Endodermal cell (in vitro differentiated cells): ENCODE measurements around the gene EML1. TPM values are rescaled to one million over a fixed set of nuclear protein-coding genes. Genes with fewer than 3 reads are reported as not detected.
A peak's percentile ranks its signal among the peaks of the same experiment; 100 is the strongest.

Source experiments
- DNase-seq: peaks from one replicate; pipeline ENCODE4 v3.0.0-alpha.2; 2017
- H3K27ac ChIP-seq: 2 replicates; pipeline ENCODE4 v1.5.1; 2013; ENCODE audit warnings: mild to moderate bottlenecking, low read depth, low read length, moderate library complexity
- H3K27me3 ChIP-seq: 2 replicates; pipeline ENCODE4 v1.6.1; 2013; ENCODE audit warnings: mild to moderate bottlenecking, low read length, moderate library complexity; ENCODE audit not compliant: insufficient read depth, control insufficient read depth, poor library complexity, severe bottlenecking
- H3K36me3 ChIP-seq: 2 replicates; pipeline ENCODE4 v1.7.0; 2013; ENCODE audit warnings: mild to moderate bottlenecking, low read length, moderate library complexity; ENCODE audit not compliant: control insufficient read depth, insufficient read depth
- H3K4me1 ChIP-seq: one replicate; pipeline ENCODE4 v1.7.0; 2013; ENCODE audit warnings: low read length; ENCODE audit not compliant: control insufficient read depth, insufficient read depth
- H3K4me3 ChIP-seq: 2 replicates; pipeline ENCODE4 v1.5.1; 2013; ENCODE audit warnings: mild to moderate bottlenecking, low read length, moderate library complexity
- H3K9ac ChIP-seq: 2 replicates; pipeline ENCODE4 v1.6.1; 2013; ENCODE audit warnings: mild to moderate bottlenecking, low read length, moderate library complexity; ENCODE audit not compliant: poor library complexity, severe bottlenecking; ENCODE audit errors: extremely low read depth
- H3K9me3 ChIP-seq: 2 replicates; pipeline ENCODE4 v1.6.1; 2013; ENCODE audit warnings: mild to moderate bottlenecking, low read length, moderate library complexity; ENCODE audit not compliant: control insufficient read depth
- H3K27ac Mint-ChIP-seq: 2 replicates; pipeline ENCODE4 v1.8.0; 2020; ENCODE audit warnings: mixed read lengths
- H3K27me3 Mint-ChIP-seq: 2 replicates; pipeline ENCODE4 v1.8.0; 2021; ENCODE audit warnings: mild to moderate bottlenecking, mixed read lengths; ENCODE audit not compliant: insufficient read depth
- H3K36me3 Mint-ChIP-seq: 2 replicates; pipeline ENCODE4 v1.8.0; 2020; ENCODE audit warnings: low read depth, mixed read lengths
- H3K4me1 Mint-ChIP-seq: 2 replicates; pipeline ENCODE4 v1.8.0; 2020; ENCODE audit warnings: mixed read lengths
- H3K4me3 Mint-ChIP-seq: 2 replicates; pipeline ENCODE4 v1.8.0; 2020; ENCODE audit warnings: mild to moderate bottlenecking, moderate library complexity, mixed read lengths
- H3K9me3 Mint-ChIP-seq: 2 replicates; pipeline ENCODE4 v1.8.0; 2020; ENCODE audit warnings: mild to moderate bottlenecking, mixed read lengths
- WGBS, 2 experiments: methylation state at CpG; one replicate each; pipeline versions ENCODE4 v1.1.5 to v1.1.7; 2013; ENCODE audit warnings: missing lambda C conversion rate in 2 of 2, mixed read lengths in 1 of 2; ENCODE audit not compliant: insufficient coverage in 1 of 2, insufficient read length in 1 of 2; 5-methylcytosine and 5-hydroxymethylcytosine counted together
- total RNA-seq, 2 donors: library from RNA; stranded (reverse); fragmentation: NEBNext Ultra II Directional in 1 of 2; extraction: Animal tissue kit (Norgen Biotek cat#: 25700) in 1 of 2; gene quantifications; 2 replicates in 1 of 2; 3 replicates in 1 of 2; pipeline ENCODE4 v1.2.1, GENCODE V29; 2021
- TF ChIP-seq, protein P1 (sequence below): fragments of 200-600 bp; sonication (generic); conservative IDR thresholded peaks from 2 replicates; pipeline ENCODE4 v1.5.0; 2021; ENCODE audit warnings: antibody characterized with exemption, mild to moderate bottlenecking

The EML1 gene
- total RNA-seq, 2 donors from 2014 or later = 25.0 to 31.4 TPM

DNA sequence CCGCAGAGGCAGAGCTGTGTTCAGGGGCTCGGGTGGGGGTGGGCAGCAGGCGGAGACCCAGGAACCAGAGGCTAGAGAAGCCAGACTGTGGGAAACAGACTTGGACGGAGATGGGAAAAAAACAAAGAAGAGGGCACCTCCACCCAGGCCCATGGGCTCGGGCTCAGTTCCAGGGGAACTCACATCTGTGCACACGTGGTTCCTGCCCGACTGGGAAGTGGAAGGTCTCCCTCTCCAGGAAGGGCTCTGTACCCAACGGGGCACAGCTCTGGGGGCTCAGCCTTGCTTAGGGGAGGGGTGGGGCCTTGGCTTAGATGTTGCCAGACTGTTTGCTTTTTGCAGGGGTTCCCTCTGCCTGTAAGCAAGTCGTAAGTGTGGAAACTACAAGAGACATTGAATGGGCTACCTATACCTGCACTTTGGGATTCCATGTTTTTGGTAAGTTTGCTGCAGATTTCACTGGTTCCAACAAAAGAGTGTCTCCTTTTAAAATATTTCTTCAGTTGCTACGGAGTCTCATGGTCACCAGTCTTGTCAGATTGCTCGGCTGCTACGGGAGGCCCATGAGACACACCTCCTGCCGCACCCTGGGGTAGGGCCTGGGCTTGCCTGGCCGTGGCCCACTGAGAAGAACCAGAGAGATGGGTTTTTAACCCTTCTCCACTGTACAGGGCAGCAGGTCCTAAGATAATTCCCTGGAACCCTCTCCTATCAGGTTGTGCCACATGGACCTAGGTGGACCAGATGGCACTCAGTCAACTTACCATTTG lies 144.4 kb downstream of the EML1 start:
- Histone ChIP-seq H3K9me3 (no peaks in the 10 kb centered on the region), H3K36me3 (peaks cover 32% of the 10 kb centered on the region), H3K4me1 (peaks cover 4% of the 10 kb centered on the region), H3K9ac (no peak overlapping the region), H3K4me3 (no peak overlapping the region), H3K27ac (no peak overlapping the region), H3K27me3 (no peaks in the 10 kb centered on the region)
- TF ChIP-seq, protein P1, sequence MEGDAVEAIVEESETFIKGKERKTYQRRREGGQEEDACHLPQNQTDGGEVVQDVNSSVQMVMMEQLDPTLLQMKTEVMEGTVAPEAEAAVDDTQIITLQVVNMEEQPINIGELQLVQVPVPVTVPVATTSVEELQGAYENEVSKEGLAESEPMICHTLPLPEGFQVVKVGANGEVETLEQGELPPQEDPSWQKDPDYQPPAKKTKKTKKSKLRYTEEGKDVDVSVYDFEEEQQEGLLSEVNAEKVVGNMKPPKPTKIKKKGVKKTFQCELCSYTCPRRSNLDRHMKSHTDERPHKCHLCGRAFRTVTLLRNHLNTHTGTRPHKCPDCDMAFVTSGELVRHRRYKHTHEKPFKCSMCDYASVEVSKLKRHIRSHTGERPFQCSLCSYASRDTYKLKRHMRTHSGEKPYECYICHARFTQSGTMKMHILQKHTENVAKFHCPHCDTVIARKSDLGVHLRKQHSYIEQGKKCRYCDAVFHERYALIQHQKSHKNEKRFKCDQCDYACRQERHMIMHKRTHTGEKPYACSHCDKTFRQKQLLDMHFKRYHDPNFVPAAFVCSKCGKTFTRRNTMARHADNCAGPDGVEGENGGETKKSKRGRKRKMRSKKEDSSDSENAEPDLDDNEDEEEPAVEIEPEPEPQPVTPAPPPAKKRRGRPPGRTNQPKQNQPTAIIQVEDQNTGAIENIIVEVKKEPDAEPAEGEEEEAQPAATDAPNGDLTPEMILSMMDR = no peak
- no peak for DNase-seq
- Mint-ChIP-seq H3K27ac (no peak overlapping the region), H3K36me3 (peaks cover 22% of the 10 kb centered on the region), H3K4me3 (no peak overlapping the region), H3K4me1 (peaks cover 4% of the 10 kb centered on the region), H3K27me3 (no peaks in the 10 kb centered on the region), H3K9me3 (no peaks in the 10 kb centered on the region)
- 90 to 98% methylated on average over 4 to 14 of the region's 14 CpGs for WGBS, 2 experiments

GRCh38 chr14:99938376-99938775 lies 145.2 kb downstream of the EML1 start:
- peaks cover 22% of the 10 kb centered on the region for H3K36me3 Mint-ChIP-seq
- TF ChIP-seq, protein P1 = peak; percentile 37
- peaks cover 4% of the 10 kb centered on the region for H3K4me1 ChIP-seq

GRCh38 chr14:99938896-99939295 lies 145.7 kb downstream of the EML1 start:
- H3K4me1 ChIP-seq = peaks cover 4% of the 10 kb centered on the region
- peaks cover 32% of the 10 kb centered on the region for H3K36me3 ChIP-seq
- H3K27ac Mint-ChIP-seq = no peak overlapping the region
- no peaks in the 10 kb centered on the region for H3K27me3 ChIP-seq
- H3K9me3 Mint-ChIP-seq = no peaks in the 10 kb centered on the region
- H3K9ac ChIP-seq = no peak overlapping the region
- H3K27ac ChIP-seq = no peak overlapping the region
- H3K36me3 Mint-ChIP-seq = peaks cover 22% of the 10 kb centered on the region
- TF ChIP-seq, protein P1 = no peak
- H3K4me3 Mint-ChIP-seq = no peak overlapping the region
- peaks cover 2% of the 10 kb centered on the region for H3K27me3 Mint-ChIP-seq
- H3K4me3 ChIP-seq = no peak overlapping the region
- H3K9me3 ChIP-seq = no peaks in the 10 kb centered on the region
- H3K4me1 Mint-ChIP-seq = peaks cover 4% of the 10 kb centered on the region
- DNase-seq = no peak
- 96% methylated on average over 12 to 15 of the region's 15 CpGs for WGBS, 2 experiments

More at GRCh38 chr14:99938376-99938775, 145.2 kb downstream of the EML1 start:
- Histone ChIP-seq H3K9me3 (no peaks in the 10 kb centered on the region), H3K9ac (no peak overlapping the region), H3K4me3 (no peak overlapping the region), H3K27me3 (no peaks in the 10 kb centered on the region), H3K27ac (no peak overlapping the region), H3K36me3 (peaks cover 32% of the 10 kb centered on the region)
- H3K4me3 Mint-ChIP-seq = no peak overlapping the region
- WGBS, 2 experiments = 93% methylated on average over 3 to 8 of the region's 8 CpGs
- no peak for DNase-seq
- peaks cover 2% of the 10 kb centered on the region for H3K27me3 Mint-ChIP-seq
- no peaks in the 10 kb centered on the region for H3K9me3 Mint-ChIP-seq
- H3K27ac Mint-ChIP-seq = no peak overlapping the region
- H3K4me1 Mint-ChIP-seq = peaks cover 4% of the 10 kb centered on the region
